GM23338 (cell line): ENCODE results near the gene GNG12. TPM values are rescaled to one million over a fixed set of nuclear protein-coding genes. Genes with fewer than 3 reads are reported as not detected.

Source experiments
- ATAC-seq: fragments of 200-7000 bp; cut with Tn5 transposase; 3 replicates; pipeline ENCODE4 v1.9.1; 2020
- DNase-seq: peaks from one replicate; pipeline ENCODE4 v3.0.0-alpha.2; 2015; ENCODE audit warnings: low spot score
- H2AFZ ChIP-seq: fragments of 200-600 bp; sonication (generic); 2 replicates; pipeline ENCODE4 v1.8.0; 2016; ENCODE audit warnings: antibody characterized with exemption, mild to moderate bottlenecking, moderate library complexity
- H3F3A ChIP-seq: fragments of 200-600 bp; sonication (generic); replicated peaks from 2 replicates; pipeline ENCODE4 v1.8.0; 2017; ENCODE audit warnings: antibody characterized with exemption, mixed run types, low read depth
- H3K27ac ChIP-seq: fragments of 200-600 bp; sonication (generic); 2 replicates; pipeline ENCODE4 v1.6.1; 2016; ENCODE audit warnings: low read depth
- H3K27me3 ChIP-seq: fragments of 200-600 bp; sonication (generic); 2 replicates; pipeline ENCODE4 v1.8.0; 2016; ENCODE audit warnings: mild to moderate bottlenecking, mixed run types, moderate library complexity; ENCODE audit not compliant: insufficient read depth
- H3K36me3 ChIP-seq: fragments of 200-600 bp; sonication (generic); 2 replicates; pipeline ENCODE4 v1.8.0; 2016; ENCODE audit warnings: mild to moderate bottlenecking; ENCODE audit not compliant: insufficient read depth
- H3K4me1 ChIP-seq: fragments of 200-600 bp; sonication (generic); 2 replicates; pipeline ENCODE4 v1.8.0; 2016; ENCODE audit warnings: mild to moderate bottlenecking, moderate library complexity; ENCODE audit not compliant: insufficient read depth
- H3K4me2 ChIP-seq: fragments of 200-600 bp; sonication (generic); 2 replicates; pipeline ENCODE4 v1.7.1; 2017; ENCODE audit warnings: mixed run types
- H3K4me3 ChIP-seq: fragments of 200-600 bp; sonication (generic); 2 replicates; pipeline ENCODE4 v1.6.1; 2016; ENCODE audit warnings: mixed run types
- H3K79me2 ChIP-seq: fragments of 200-600 bp; sonication (generic); replicated peaks from 2 replicates; pipeline ENCODE4 v1.8.0; 2017; ENCODE audit warnings: mild to moderate bottlenecking; ENCODE audit not compliant: insufficient read depth
- H3K9me2 ChIP-seq: fragments of 200-600 bp; sonication (generic); 2 replicates; pipeline ENCODE4 v1.8.0; 2017; ENCODE audit not compliant: insufficient read depth
- H4K20me1 ChIP-seq: fragments of 200-600 bp; sonication (generic); replicated peaks from 2 replicates; pipeline ENCODE4 v1.8.0; 2017; ENCODE audit warnings: mild to moderate bottlenecking; ENCODE audit not compliant: insufficient read depth
- H3K27ac Mint-ChIP-seq: 2 replicates; pipeline ENCODE4 v1.8.0; 2020; ENCODE audit warnings: inconsistent platforms, mild to moderate bottlenecking, moderate library complexity, mixed read lengths
- H3K27me3 Mint-ChIP-seq: 3 replicates; pipeline ENCODE4 v1.8.0; 2022; ENCODE audit warnings: low read depth, mild to moderate bottlenecking, moderate library complexity, mixed read lengths, inconsistent platforms; ENCODE audit not compliant: insufficient read depth, poor library complexity
- H3K36me3 Mint-ChIP-seq: 3 replicates; pipeline ENCODE4 v1.8.0; 2021; ENCODE audit warnings: low read depth, mild to moderate bottlenecking, inconsistent platforms, moderate library complexity, mixed read lengths
- H3K4me1 Mint-ChIP-seq: 3 replicates; pipeline ENCODE4 v1.8.0; 2020; ENCODE audit warnings: mild to moderate bottlenecking, inconsistent platforms, mixed read lengths
- H3K4me3 Mint-ChIP-seq: 3 replicates; pipeline ENCODE4 v1.8.0; 2021; ENCODE audit warnings: moderate library complexity, mild to moderate bottlenecking, inconsistent platforms, mixed read lengths
- H3K9me3 Mint-ChIP-seq: 3 replicates; pipeline ENCODE4 v1.8.0; 2020; ENCODE audit warnings: moderate library complexity, mild to moderate bottlenecking, inconsistent platforms, mixed read lengths
- CREB1 ChIP-seq: fragments of 250-450 bp; sonication (Bioruptor Pico); IDR thresholded peaks from 2 replicates; pipeline ENCODE4 v1.5.0; 2020; ENCODE audit warnings: low read depth, mild to moderate bottlenecking, moderate library complexity
- ETS1 ChIP-seq: IDR thresholded peaks from 2 replicates; pipeline ENCODE4 v1.6.1; 2016; ENCODE audit warnings: antibody characterized with exemption
- EZH2 ChIP-seq: fragments of 200-600 bp; sonication (generic); IDR thresholded peaks from one replicate; pipeline ENCODE4 v1.8.0; 2017; ENCODE audit warnings: antibody characterized with exemption, mild to moderate bottlenecking, low read depth; ENCODE audit not compliant: unreplicated experiment
- EZH2phosphoT487 ChIP-seq: fragments of 200-600 bp; sonication (generic); IDR thresholded peaks from one replicate; pipeline ENCODE4 v1.8.1; 2018; ENCODE audit warnings: antibody characterized with exemption; ENCODE audit not compliant: unreplicated experiment
- JUNB ChIP-seq: IDR thresholded peaks from one replicate; pipeline ENCODE4 v1.6.1; 2016; ENCODE audit warnings: antibody characterized with exemption; ENCODE audit not compliant: unreplicated experiment
- NANOG ChIP-seq: IDR thresholded peaks from 2 replicates; pipeline ENCODE4 v1.6.1; 2016; ENCODE audit warnings: antibody characterized with exemption, borderline replicate concordance
- POLR2AphosphoS5 ChIP-seq: IDR thresholded peaks from 2 replicates; pipeline ENCODE4 v1.6.1; 2016; ENCODE audit warnings: antibody characterized with exemption, low read depth
- STAT1 ChIP-seq: IDR thresholded peaks from one replicate; pipeline ENCODE4 v1.6.1; 2016; ENCODE audit warnings: antibody characterized with exemption; ENCODE audit not compliant: unreplicated experiment
- ZNF114 ChIP-seq: fragments of 250-450 bp; sonication (Bioruptor Pico); IDR thresholded peaks from 2 replicates; pipeline ENCODE4 v1.5.0; 2020; ENCODE audit warnings: mild to moderate bottlenecking, moderate library complexity
- ZNF331 ChIP-seq: fragments of 250-450 bp; sonication (Bioruptor Pico); IDR thresholded peaks from 2 replicates; pipeline ENCODE4 v1.5.0; 2020; ENCODE audit warnings: low read depth, mild to moderate bottlenecking, moderate library complexity
- polyA plus RNA-seq: library from polyadenylated mRNA; unstranded; fragments of >200 nt; fragmentation: Nextera tagmentation; extraction: Ambion mirVana; gene quantifications from 2 replicates; pipeline ENCODE4 v1.2.1, GENCODE V29; 2016
- total RNA-seq: library from RNA; depleted of rRNA; stranded (reverse); fragments of >200 nt; shearing (Covaris generic); gene quantifications from 2 replicates; pipeline ENCODE4 v1.2.3, GENCODE V29; 2014
- TF ChIP-seq, protein P1 (sequence below), 2 experiments: fragments of 200-600 bp in 1 of 2; sonication (generic) in 1 of 2; conservative IDR thresholded peaks; 2 replicates each; pipeline versions ENCODE4 v1.5.1 to v1.6.1; 2016 to 2017; ENCODE audit warnings: antibody characterized with exemption in 2 of 2, low read depth in 2 of 2, mild to moderate bottlenecking in 2 of 2, moderate library complexity in 1 of 2
- TF ChIP-seq, protein P2 (sequence below): IDR thresholded peaks from one replicate; pipeline ENCODE4 v1.6.1; 2018; ENCODE audit warnings: antibody characterized with exemption; ENCODE audit not compliant: unreplicated experiment

The GNG12 gene
- total and polyA plus RNA-seq, 2 experiments from 2014 or later = 13.4 to 33.0 TPM

GRCh38 chr1:67689267-67690017 is 143.8 kb downstream of the GNG12 start (continued):
- TF ChIP-seq ETS1 = no peak

DNA sequence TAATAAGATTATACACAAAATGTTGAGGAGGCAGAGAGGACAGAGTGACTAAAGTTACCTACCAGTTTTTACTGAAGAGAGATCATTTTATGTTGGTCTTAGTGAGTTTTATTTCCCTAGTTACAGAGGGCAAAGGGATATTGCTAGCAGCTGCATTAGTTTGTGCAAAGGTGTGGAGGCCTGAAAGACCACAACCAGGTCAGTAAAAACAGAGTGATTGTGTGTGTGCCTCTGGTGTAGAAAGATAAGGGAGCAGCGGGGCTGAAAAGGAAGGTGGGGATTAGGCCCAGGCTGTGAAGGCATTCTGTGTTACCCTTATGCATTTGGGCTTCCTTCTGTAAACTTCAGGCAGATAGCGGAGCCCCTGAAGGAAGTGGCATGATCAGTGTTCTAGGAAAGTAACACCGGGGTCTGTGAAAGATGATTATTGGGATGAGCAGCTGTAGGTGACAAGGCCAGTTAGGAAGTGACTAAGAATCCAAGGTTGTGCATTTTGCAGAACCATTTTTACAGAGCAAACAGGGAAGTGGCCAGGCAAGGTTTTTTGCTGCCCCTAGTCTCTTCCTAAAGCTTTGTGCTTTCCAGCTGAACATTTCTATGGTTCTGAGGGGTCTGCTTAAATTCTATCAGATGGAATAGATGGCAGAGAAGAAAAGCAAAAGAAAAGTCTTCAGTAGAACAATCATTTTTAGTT is 144.6 kb downstream of the GNG12 start:
- no peak for ATAC-seq
- H3K36me3 Mint-ChIP-seq = peaks cover 25% of the 10 kb centered on the region
- no peak overlapping the region for H3K4me3 ChIP-seq
- peaks cover 7% of the 10 kb centered on the region for H3K27me3 Mint-ChIP-seq
- peaks cover 15% of the 10 kb centered on the region for H3K79me2 ChIP-seq
- no peaks in the 10 kb centered on the region for H3K9me2 ChIP-seq
- H3K27ac ChIP-seq = no peak overlapping the region
- H3K9me3 Mint-ChIP-seq = no peaks in the 10 kb centered on the region; the same call in 2 of the 3 replicates
- H3K27me3 ChIP-seq = no peaks in the 10 kb centered on the region
- H3K27ac Mint-ChIP-seq = no peak overlapping the region; the same call in 1 of the 2 replicates
- no peak overlapping the region for H2AFZ ChIP-seq
- no peak for DNase-seq
- H4K20me1 ChIP-seq = peaks cover 4% of the 10 kb centered on the region; the same call in 1 of the 2 replicates
- H3K4me1 Mint-ChIP-seq = peaks cover 24% of the 10 kb centered on the region
- no peak overlapping the region for H3K4me3 Mint-ChIP-seq
- H3K4me1 ChIP-seq = peaks cover 17% of the 10 kb centered on the region
- 0 out of 2 replicates have a peak, but pooled peaks cover 3% of the 10 kb centered on the region for H3F3A ChIP-seq
- no peak overlapping the region for H3K4me2 ChIP-seq
- peaks cover 7% of the 10 kb centered on the region for H3K36me3 ChIP-seq
- TF ChIP-seq EZH2phosphoT487 = no peak
- no peak for TF ChIP-seq JUNB
- no peak for TF ChIP-seq ZNF114 (CRISPR knock-in tag)
- TF ChIP-seq ZNF331 (CRISPR knock-in tag) = no peak
- TF ChIP-seq EZH2 = no peak
- TF ChIP-seq CREB1 (CRISPR knock-in tag) = no peak
- no peak for TF ChIP-seq STAT1
- no peak for TF ChIP-seq POLR2AphosphoS5
- no peak for TF ChIP-seq NANOG
- TF ChIP-seq, protein P1, sequence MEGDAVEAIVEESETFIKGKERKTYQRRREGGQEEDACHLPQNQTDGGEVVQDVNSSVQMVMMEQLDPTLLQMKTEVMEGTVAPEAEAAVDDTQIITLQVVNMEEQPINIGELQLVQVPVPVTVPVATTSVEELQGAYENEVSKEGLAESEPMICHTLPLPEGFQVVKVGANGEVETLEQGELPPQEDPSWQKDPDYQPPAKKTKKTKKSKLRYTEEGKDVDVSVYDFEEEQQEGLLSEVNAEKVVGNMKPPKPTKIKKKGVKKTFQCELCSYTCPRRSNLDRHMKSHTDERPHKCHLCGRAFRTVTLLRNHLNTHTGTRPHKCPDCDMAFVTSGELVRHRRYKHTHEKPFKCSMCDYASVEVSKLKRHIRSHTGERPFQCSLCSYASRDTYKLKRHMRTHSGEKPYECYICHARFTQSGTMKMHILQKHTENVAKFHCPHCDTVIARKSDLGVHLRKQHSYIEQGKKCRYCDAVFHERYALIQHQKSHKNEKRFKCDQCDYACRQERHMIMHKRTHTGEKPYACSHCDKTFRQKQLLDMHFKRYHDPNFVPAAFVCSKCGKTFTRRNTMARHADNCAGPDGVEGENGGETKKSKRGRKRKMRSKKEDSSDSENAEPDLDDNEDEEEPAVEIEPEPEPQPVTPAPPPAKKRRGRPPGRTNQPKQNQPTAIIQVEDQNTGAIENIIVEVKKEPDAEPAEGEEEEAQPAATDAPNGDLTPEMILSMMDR (conservative IDR thresholded peaks at IDR 0.05; ENCODE audit: low read depth in 2 of 2) = no peak
- TF ChIP-seq, protein P2, sequence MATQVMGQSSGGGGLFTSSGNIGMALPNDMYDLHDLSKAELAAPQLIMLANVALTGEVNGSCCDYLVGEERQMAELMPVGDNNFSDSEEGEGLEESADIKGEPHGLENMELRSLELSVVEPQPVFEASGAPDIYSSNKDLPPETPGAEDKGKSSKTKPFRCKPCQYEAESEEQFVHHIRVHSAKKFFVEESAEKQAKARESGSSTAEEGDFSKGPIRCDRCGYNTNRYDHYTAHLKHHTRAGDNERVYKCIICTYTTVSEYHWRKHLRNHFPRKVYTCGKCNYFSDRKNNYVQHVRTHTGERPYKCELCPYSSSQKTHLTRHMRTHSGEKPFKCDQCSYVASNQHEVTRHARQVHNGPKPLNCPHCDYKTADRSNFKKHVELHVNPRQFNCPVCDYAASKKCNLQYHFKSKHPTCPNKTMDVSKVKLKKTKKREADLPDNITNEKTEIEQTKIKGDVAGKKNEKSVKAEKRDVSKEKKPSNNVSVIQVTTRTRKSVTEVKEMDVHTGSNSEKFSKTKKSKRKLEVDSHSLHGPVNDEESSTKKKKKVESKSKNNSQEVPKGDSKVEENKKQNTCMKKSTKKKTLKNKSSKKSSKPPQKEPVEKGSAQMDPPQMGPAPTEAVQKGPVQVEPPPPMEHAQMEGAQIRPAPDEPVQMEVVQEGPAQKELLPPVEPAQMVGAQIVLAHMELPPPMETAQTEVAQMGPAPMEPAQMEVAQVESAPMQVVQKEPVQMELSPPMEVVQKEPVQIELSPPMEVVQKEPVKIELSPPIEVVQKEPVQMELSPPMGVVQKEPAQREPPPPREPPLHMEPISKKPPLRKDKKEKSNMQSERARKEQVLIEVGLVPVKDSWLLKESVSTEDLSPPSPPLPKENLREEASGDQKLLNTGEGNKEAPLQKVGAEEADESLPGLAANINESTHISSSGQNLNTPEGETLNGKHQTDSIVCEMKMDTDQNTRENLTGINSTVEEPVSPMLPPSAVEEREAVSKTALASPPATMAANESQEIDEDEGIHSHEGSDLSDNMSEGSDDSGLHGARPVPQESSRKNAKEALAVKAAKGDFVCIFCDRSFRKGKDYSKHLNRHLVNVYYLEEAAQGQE = no peak
